Activated CD4-positive, alpha-beta T cell treated with anti-CD3 and anti-CD28 coated beads, Interleukin-2, amount 10 ng/mL, durations not matched to agents 7 days and 5 days (primary cell): Measurements from ENCODE around the gene PTPRO. TPM values are rescaled to one million over a fixed set of nuclear protein-coding genes. Genes with fewer than 3 reads are reported as not detected.

Experiments used
- CTCF ChIA-PET: fragments of 350-600 bp; sonication (Branson Sonifier 250); formaldehyde crosslinking; loops from one replicate; lab custom pipeline; 2021; ENCODE audit warnings: antibody characterized with exemption; lab: Charles Lee
- POLR2A ChIA-PET: fragments of 350-600 bp; sonication (Branson Sonifier 250); formaldehyde crosslinking; loops from one replicate; lab custom pipeline; 2021; ENCODE audit warnings: antibody characterized with exemption; lab: Charles Lee
- DNase-seq: peaks from one replicate; pipeline ENCODE4 v3.0.0-alpha.2; 2020
- H3K27ac Mint-ChIP-seq: one replicate; pipeline ENCODE4 v1.8.0; 2021; ENCODE audit warnings: mild to moderate bottlenecking, moderate library complexity, mixed read lengths
- H3K27me3 Mint-ChIP-seq: one replicate; pipeline ENCODE4 v1.8.0; 2021; ENCODE audit warnings: mixed read lengths
- H3K36me3 Mint-ChIP-seq: one replicate; pipeline ENCODE4 v1.8.0; 2021; ENCODE audit warnings: low read depth, mixed read lengths
- H3K4me1 Mint-ChIP-seq: one replicate; pipeline ENCODE4 v1.8.0; 2021; ENCODE audit warnings: mixed read lengths
- H3K4me3 Mint-ChIP-seq: one replicate; pipeline ENCODE4 v1.8.0; 2021; ENCODE audit warnings: mild to moderate bottlenecking, moderate library complexity, mixed read lengths
- H3K9me3 Mint-ChIP-seq: one replicate; pipeline ENCODE4 v1.8.0; 2021; ENCODE audit warnings: mixed read lengths
- total RNA-seq, 2 experiments: library from RNA; stranded (reverse); gene quantifications; one replicate each; pipeline ENCODE4 v1.2.3, GENCODE V29; 2021

Gene PTPRO
- total RNA-seq, 2 experiments from 2014 or later, result 7.7 to 10.2 TPM

DNA sequence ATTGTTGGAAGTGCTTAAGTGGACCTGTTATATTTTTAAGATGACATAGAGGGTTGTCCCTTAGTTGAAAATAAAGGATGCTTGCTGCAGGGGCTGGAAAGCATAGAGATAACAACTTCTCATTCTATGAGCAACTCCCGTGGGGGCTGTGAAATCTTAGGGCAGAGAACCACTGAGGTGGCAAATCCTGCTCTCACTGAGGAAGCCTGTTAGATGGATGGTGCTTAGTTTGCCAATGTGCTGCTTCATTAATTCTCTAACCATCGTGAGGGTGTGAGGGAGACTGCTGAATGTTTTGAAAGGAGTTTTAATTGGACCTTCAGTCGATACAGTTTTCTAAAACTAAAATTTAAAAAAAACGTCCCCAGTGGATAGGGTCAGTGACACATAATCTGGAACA lies 46.5 kb downstream of the PTPRO start:
- ChIA-PET CTCF (no interaction called here), POLR2A (no interaction called here)
- DNase-seq, result no peak
- peaks cover 8% of the 10 kb centered on the region for H3K27me3 Mint-ChIP-seq
- no peak overlapping the region for H3K4me3 Mint-ChIP-seq
- no peaks in the 10 kb centered on the region for H3K36me3 Mint-ChIP-seq
- H3K4me1 Mint-ChIP-seq, result no peaks in the 10 kb centered on the region
- H3K9me3 Mint-ChIP-seq, result no peaks in the 10 kb centered on the region
- H3K27ac Mint-ChIP-seq, result no peak overlapping the region

DNA sequence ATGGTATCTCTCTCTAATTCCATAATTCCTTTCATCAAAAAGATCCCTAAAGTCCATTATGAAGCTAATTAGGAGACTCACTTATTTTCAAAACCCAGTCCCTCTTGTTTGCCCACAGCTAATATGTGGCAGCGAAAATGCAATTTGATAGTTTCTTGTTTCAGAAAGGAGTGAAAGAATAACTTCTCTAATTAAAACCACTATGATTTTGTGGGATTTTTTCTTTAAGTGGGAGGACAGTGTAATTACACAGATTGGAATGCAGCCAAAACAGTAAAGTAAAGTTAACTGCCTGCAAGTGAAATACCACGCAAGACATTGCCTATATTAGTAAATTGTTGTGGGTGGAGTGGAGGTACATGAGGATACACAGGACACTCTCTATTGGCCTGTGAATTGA lies 50.0 kb downstream of the PTPRO start:
- CTCF ChIA-PET, result no interaction called here
- Mint-ChIP-seq H3K4me1 (no peaks in the 10 kb centered on the region), H3K27me3 (peaks cover 3% of the 10 kb centered on the region), H3K4me3 (no peak overlapping the region), H3K36me3 (no peaks in the 10 kb centered on the region), H3K9me3 (peaks cover 4% of the 10 kb centered on the region), H3K27ac (no peak overlapping the region)
- DNase-seq, result no peak
- POLR2A ChIA-PET, result interaction anchor here (0.6 kb wide), 1 partner anchor 478 kb away, joined by 3 read pairs; no protein-coding TSS in a partner anchor

DNA sequence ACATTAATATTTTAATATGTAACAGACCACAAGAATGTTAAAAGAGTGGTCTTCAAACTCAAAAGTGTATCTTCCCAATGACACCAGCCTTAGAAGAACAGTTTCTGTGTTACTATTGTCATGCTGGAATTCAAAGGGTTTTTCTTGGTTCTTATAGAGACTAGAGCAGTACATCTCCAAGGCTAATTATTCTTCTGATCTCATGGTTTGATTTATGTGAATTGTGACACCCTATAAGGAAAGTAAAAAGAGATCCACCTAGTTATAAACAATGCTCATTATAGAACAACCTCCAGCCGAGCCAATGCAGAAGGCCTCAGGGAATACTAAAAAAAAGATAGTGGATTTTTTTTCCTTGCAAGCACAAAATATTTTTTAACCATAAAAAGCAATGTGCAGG lies 65.5 kb downstream of the PTPRO start:
- no peak for DNase-seq
- H3K36me3 Mint-ChIP-seq, result no peaks in the 10 kb centered on the region
- peaks cover 7% of the 10 kb centered on the region for H3K27me3 Mint-ChIP-seq
- H3K27ac Mint-ChIP-seq, result no peak overlapping the region
- no peak overlapping the region for H3K4me3 Mint-ChIP-seq
- CTCF ChIA-PET, result no interaction called here
- no peaks in the 10 kb centered on the region for H3K4me1 Mint-ChIP-seq
- no peaks in the 10 kb centered on the region for H3K9me3 Mint-ChIP-seq
- POLR2A ChIA-PET, result no interaction called here

DNA sequence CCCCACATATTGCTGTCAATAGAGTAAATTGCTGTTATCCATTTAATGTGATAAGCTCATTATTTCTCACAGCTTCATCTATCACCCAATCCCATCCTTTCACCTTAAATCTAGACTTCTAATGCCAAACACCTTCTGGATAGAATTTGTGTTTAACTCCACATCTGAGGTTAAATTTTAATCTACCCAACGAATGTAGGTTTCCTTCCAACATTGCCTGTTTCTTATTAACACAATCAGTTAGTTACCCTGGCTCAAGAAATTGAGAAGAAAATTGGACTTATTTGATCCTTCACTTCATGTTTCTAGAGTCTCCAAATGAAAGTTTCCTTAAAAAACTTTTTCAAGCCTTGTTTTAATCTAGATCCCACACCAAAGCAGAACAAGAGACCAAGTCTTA lies 67.3 kb downstream of the PTPRO start:
- CTCF ChIA-PET, result interaction anchor here (0.7 to 1.0 kb wide), 2 partner anchors 49 to 120 kb away, joined by 3 to 5 read pairs; no protein-coding TSS in a partner anchor
- no peaks in the 10 kb centered on the region for H3K9me3 Mint-ChIP-seq
- POLR2A ChIA-PET, result no interaction called here

DNA sequence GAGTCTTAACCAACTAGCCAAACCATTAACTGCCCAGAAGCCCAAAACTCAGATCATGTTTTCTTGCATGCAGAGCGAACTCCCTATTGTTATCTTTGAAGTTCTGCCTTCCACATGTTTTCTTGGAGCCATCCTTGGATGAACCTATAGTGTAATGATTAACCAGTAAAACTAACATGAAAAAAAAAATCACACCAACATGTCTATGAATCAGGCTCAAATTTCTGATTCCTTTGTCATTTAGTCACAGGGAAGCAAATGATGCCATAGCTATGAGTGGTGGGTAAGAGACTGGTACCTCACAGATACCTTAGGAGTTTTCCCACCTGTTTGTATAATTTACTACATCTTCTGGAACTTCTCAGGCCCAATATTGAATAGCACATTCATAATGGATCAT lies 70.7 kb downstream of the PTPRO start:
- peaks cover 4% of the 10 kb centered on the region for H3K27me3 Mint-ChIP-seq
- H3K27ac Mint-ChIP-seq, result no peak overlapping the region
- CTCF ChIA-PET, result interaction anchor here (1.3 kb wide), 1 partner anchor 10 kb away, joined by 3 read pairs; no protein-coding TSS in a partner anchor
- POLR2A ChIA-PET, result no interaction called here
- no peaks in the 10 kb centered on the region for H3K4me1 Mint-ChIP-seq
- no peak for DNase-seq
- no peaks in the 10 kb centered on the region for H3K9me3 Mint-ChIP-seq
- no peaks in the 10 kb centered on the region for H3K36me3 Mint-ChIP-seq
- H3K4me3 Mint-ChIP-seq, result no peak overlapping the region

More for the DNA sequence above, 67.3 kb downstream of the PTPRO start:
- Mint-ChIP-seq H3K4me3 (no peak overlapping the region), H3K27ac (no peak overlapping the region), H3K4me1 (no peaks in the 10 kb centered on the region), H3K27me3 (peaks cover 7% of the 10 kb centered on the region), H3K36me3 (no peaks in the 10 kb centered on the region)
- DNase-seq, result no peak

DNA sequence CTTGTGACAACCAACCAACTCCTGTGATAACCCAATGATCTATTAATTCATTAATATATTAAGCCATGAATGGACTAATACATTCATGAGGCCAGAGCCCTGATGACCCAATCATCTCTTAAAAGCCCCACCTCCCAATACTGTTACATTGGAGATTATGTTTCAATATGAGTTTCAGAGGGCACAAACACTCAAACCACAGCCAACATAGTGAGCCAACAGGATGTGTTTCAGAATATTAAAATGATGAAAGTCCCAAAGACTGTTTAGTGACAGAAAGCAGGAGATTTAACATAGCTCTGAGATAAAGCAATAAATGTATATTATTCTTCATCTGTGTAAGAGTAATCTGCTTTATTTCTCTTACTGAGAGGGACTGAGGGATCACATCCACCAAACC lies 71.7 kb downstream of the PTPRO start:
- no peak for DNase-seq
- no peaks in the 10 kb centered on the region for H3K36me3 Mint-ChIP-seq
- no peak overlapping the region for H3K27ac Mint-ChIP-seq
- CTCF ChIA-PET, result interaction anchor here (0.6 to 1.3 kb wide), 2 partner anchors 9 to 117 kb away, joined by 3 read pairs; no protein-coding TSS in a partner anchor
- no peaks in the 10 kb centered on the region for H3K4me1 Mint-ChIP-seq
- no peak overlapping the region for H3K4me3 Mint-ChIP-seq
- peaks cover 2% of the 10 kb centered on the region for H3K27me3 Mint-ChIP-seq
- POLR2A ChIA-PET, result no interaction called here
- no peaks in the 10 kb centered on the region for H3K9me3 Mint-ChIP-seq

DNA sequence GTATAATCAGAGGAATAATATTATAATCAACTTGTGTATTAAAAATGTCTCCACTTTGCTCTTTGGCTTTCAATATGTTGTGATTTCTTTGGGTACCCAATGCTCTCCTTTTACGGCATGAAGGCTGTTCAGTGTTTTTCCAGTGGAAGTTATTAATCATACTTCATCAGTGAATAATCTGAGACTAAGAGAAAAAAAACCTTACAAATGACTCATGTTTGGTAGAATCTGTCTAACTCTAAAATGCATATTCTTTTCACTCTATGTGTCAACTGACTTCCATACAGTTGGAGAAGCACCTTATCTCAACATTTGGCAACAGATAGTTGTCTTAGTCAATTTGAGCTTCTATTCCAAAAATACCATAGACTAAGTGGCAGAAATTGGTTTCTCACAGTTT lies 82.2 kb downstream of the PTPRO start:
- no peak overlapping the region for H3K27ac Mint-ChIP-seq
- H3K4me1 Mint-ChIP-seq, result no peaks in the 10 kb centered on the region
- H3K4me3 Mint-ChIP-seq, result no peak overlapping the region
- ChIA-PET POLR2A (no interaction called here), CTCF (no interaction called here)
- no peak for DNase-seq
- no peaks in the 10 kb centered on the region for H3K9me3 Mint-ChIP-seq
- peaks cover 4% of the 10 kb centered on the region for H3K27me3 Mint-ChIP-seq
- H3K36me3 Mint-ChIP-seq, result no peaks in the 10 kb centered on the region

DNA sequence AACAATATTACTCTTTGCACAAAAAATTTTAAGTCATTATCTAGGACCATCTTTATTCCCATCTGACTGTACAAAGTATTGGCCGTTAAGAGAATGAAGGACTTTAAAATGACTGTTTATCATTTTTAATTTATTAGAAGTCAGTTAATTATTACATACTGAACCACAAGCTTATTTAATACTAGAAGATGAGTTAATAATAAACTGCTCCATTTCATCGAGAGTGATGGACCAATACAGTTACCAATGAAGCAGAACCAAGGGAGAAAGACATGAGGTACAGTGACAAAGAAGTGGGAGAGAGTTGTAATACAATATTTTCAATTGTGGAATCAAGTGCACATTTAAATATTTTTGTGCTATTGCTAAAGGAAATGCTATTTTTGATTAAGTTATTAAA lies 83.3 kb downstream of the PTPRO start:
- Mint-ChIP-seq H3K27ac (no peak overlapping the region), H3K4me3 (no peak overlapping the region), H3K36me3 (no peaks in the 10 kb centered on the region), H3K4me1 (no peaks in the 10 kb centered on the region), H3K9me3 (no peaks in the 10 kb centered on the region), H3K27me3 (peaks cover 4% of the 10 kb centered on the region)
- POLR2A ChIA-PET, result no interaction called here
- CTCF ChIA-PET, result no interaction called here
- no peak for DNase-seq

DNA sequence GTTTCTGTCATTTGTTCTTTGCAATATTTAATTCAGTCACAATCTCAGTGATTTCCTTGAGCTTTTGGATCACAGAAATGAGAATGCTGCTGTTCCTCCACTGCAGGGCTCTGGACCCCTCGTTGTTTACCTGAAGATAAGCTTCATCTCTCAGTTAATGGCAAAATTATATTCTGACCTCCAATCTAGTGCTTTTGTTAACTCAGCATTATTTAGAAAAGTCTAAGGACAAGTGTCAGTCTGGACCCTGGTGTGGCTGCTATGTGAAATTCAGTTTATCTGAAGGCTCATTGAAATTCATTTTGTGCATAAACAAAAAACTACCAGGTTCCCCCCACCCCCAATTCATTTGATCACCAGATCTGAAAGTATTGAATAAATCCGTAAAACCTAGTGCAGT lies 84.7 kb downstream of the PTPRO start:
- ChIA-PET POLR2A (no interaction called here), CTCF (no interaction called here)
- no peaks in the 10 kb centered on the region for H3K4me1 Mint-ChIP-seq
- H3K9me3 Mint-ChIP-seq, result no peaks in the 10 kb centered on the region
- DNase-seq, result no peak
- H3K4me3 Mint-ChIP-seq, result no peak overlapping the region
- H3K27ac Mint-ChIP-seq, result no peak overlapping the region
- peaks cover 4% of the 10 kb centered on the region for H3K27me3 Mint-ChIP-seq
- H3K36me3 Mint-ChIP-seq, result no peaks in the 10 kb centered on the region

DNA sequence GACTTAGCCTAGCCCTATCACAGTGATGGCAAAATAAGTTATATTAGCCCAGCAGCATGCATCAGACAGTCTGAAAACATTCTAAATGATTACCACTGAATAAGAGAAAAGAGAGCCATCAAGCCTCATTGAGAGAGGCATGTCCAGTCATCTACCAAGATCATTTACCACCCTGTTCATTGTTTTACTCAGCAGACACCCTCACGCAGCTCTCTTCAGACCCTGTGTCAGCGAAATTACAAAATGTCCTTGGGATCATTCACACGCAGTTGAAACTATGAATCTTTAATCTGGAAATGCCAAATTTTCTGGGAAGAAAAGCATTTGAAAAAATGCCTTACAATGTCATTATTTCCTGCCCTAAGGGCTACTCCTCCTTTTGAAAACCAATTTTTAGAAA lies 89.5 kb downstream of the PTPRO start:
- Mint-ChIP-seq H3K27me3 (peaks cover 2% of the 10 kb centered on the region), H3K36me3 (no peaks in the 10 kb centered on the region), H3K4me1 (no peaks in the 10 kb centered on the region), H3K9me3 (no peaks in the 10 kb centered on the region), H3K27ac (no peak overlapping the region), H3K4me3 (no peak overlapping the region)
- POLR2A ChIA-PET, result no interaction called here
- CTCF ChIA-PET, result interaction anchor here (1.1 kb wide), 1 partner anchor 13 kb away, joined by 3 read pairs; no protein-coding TSS in a partner anchor
- DNase-seq, result no peak

DNA sequence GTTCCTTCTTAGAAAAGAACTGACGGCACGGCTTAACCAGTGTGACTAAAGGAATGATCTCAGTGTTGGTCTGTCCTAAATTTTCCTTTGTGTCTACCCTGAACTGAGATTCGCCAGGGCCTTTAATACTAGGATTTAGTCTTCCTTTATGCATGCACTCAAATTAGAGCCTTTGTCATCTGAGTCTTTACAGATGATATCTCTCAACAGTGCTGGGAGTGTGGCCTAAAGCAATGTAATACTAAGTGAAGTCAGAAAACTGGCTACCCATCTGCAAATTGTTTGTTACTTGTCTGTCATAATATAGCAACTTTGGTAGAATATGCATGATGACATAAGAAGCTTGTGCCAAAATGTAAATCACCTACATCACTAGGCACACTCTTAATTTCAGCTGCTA lies 95.4 kb downstream of the PTPRO start:
- POLR2A ChIA-PET, result no interaction called here
- H3K9me3 Mint-ChIP-seq, result no peaks in the 10 kb centered on the region
- H3K27me3 Mint-ChIP-seq, result peaks cover 13% of the 10 kb centered on the region
- CTCF ChIA-PET, result no interaction called here
- H3K36me3 Mint-ChIP-seq, result no peaks in the 10 kb centered on the region
- no peaks in the 10 kb centered on the region for H3K4me1 Mint-ChIP-seq
- no peak overlapping the region for H3K27ac Mint-ChIP-seq
- DNase-seq, result no peak
- no peak overlapping the region for H3K4me3 Mint-ChIP-seq

DNA sequence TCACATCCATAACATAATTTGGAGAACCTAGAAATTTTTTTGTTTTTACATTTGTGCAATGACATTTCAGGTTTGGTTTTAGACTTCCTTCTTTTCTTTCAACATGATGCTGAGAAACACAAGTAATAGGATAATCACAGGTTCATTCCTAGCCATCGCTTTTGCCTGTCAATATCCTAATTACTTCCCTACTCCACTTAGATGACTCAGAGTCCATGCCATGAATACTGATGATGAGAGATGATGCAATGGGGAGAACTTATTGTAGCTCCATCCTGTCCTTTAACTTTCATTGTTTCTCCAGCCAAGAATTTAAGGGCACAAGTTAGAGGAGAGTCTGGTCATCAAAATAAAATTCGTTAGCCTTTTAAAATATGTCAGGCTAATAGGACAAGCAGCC lies 101.3 kb downstream of the PTPRO start:
- peaks cover 12% of the 10 kb centered on the region for H3K27me3 Mint-ChIP-seq
- H3K36me3 Mint-ChIP-seq, result no peaks in the 10 kb centered on the region

DNA sequence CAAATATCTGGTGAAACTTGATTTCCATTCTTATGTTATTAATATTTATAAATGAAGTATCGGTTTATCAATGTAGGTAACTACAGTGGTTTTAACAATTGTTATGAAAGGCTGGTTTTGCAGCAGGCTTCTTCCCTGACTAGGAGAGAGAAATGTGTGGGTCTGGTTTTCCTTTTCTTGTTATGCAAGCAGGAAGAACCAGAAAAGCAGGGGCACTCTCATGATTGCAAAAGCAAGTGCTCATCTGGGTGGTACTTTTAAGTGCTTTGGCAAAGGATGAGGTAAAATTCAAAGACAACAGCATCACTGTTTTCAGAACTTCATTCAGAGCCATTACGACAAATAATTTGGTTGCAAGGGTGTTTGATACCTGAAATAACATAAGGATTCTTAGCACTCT lies 105.6 kb downstream of the PTPRO start:
- H3K4me3 Mint-ChIP-seq, result no peak overlapping the region
- no peaks in the 10 kb centered on the region for H3K4me1 Mint-ChIP-seq
- H3K9me3 Mint-ChIP-seq, result no peaks in the 10 kb centered on the region
- CTCF ChIA-PET, result no interaction called here
- POLR2A ChIA-PET, result no interaction called here
- H3K27ac Mint-ChIP-seq, result no peak overlapping the region
- H3K27me3 Mint-ChIP-seq, result peaks cover 11% of the 10 kb centered on the region
- no peak for DNase-seq
- H3K36me3 Mint-ChIP-seq, result no peaks in the 10 kb centered on the region

More for the DNA sequence above, 101.3 kb downstream of the PTPRO start:
- Mint-ChIP-seq H3K27ac (no peak overlapping the region), H3K4me1 (no peaks in the 10 kb centered on the region), H3K9me3 (no peaks in the 10 kb centered on the region), H3K4me3 (no peak overlapping the region)
- ChIA-PET POLR2A (no interaction called here), CTCF (no interaction called here)
- no peak for DNase-seq

DNA sequence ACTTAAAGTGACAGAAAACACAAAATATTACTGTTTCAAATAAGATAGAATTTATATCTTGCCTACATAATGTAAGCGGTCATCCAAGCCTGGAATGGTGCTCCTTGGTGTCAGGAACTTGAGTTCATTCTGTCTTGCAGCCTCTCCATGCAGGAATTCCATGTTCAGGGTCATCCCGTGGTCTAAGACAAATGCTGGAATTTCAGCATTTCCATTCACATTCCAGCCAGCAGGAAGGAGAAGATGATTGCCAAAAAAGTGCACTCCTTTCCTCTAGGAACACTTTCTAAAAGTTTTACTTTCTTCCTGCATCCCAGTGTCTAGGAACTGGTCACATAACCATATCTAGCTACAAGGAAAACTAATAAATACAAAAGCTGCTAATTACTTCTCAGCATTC lies 106.3 kb downstream of the PTPRO start:
- H3K36me3 Mint-ChIP-seq, result no peaks in the 10 kb centered on the region
- no peaks in the 10 kb centered on the region for H3K4me1 Mint-ChIP-seq
- CTCF ChIA-PET, result no interaction called here

More for the DNA sequence above, 106.3 kb downstream of the PTPRO start:
- no peaks in the 10 kb centered on the region for H3K9me3 Mint-ChIP-seq
- POLR2A ChIA-PET, result no interaction called here
- H3K4me3 Mint-ChIP-seq, result no peak overlapping the region
- no peak overlapping the region for H3K27ac Mint-ChIP-seq
- no peak for DNase-seq
- peaks cover 10% of the 10 kb centered on the region for H3K27me3 Mint-ChIP-seq
